ENCODE data around the gene C6orf47. TPM values are rescaled to one million over a fixed set of nuclear protein-coding genes. Genes with fewer than 3 reads are reported as not detected.
A peak's percentile ranks its signal among the peaks of the same experiment; 100 is the strongest.

Gene C6orf47
- total and polyA plus RNA-seq, 10 of the 15 experiments (the other 5 are each of a cell fraction or from before 2014, with no cell fraction given) = 0.16 to 20.4 (median 17.3) TPM; not detected in 1

DNA sequence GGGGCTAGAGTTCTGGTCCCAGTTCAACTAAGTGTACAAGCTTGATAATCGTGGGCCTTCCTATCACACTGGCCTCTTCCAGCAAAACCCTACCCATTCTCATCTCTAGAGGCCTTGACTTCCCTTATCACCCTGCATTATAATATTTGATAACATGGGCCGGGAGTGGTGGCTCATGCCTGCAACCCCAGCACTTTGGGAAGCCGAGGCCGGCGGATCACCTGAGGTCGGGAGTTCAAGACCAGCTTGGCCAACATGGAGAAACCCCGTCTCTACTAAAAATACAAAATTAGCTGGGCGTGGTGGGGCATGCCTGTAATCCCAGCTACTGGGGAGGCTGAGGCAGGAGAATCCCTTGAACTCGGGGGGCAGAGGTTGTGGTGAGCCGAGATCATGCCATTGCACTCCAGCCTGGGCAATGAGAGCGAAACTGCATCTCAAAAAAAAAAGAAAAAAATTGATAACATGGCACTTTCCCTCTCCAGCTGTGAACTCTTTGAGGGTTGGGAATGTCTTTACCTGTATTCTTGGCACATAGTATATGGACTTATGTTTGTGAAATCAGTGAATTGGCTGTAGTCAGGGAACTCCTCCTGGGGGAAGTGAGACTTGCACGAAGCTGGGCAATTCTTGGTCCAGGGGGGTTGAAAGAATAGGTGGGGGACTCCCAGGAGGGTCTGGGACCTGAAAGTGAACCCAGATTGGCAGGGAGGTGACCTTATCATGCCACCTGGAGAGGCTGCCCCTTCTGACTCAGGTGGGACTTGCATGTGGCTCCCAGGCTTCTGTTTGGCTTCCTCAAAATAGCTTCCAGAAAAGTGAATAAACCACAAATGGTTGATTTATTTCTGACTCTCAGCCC, 915 bp upstream of the C6orf47 start (continued):
- TF ChIP-seq POLR2AphosphoS2 (IDR thresholded peaks at IDR 0.05; ENCODE audit: low read depth, low read length) (no peak), BCL11A (IDR thresholded peaks at IDR 0.05; ENCODE audit: low read depth, low read length) (0 out of 2 replicates have a peak, but pooled peaks have one; percentile 10), MEF2A (IDR thresholded peaks at IDR 0.05; ENCODE audit: insufficient read depth, low read depth, low read length) (0 out of 2 replicates have a peak, but pooled peaks have one; percentile 38), BRCA1 (IDR thresholded peaks at IDR 0.05; ENCODE audit: low read depth, low read length) (no peak), RFX5 (IDR thresholded peaks at IDR 0.05; ENCODE audit: low read depth, low read length) (no peak), IKZF2 (IDR thresholded peaks at IDR 0.05) (peak in 1 of 2 experiments; percentile 13; a peak in 2 of 4 replicates), YY1 (IDR thresholded peaks at IDR 0.05; ENCODE audit: low read depth, low read length) (no peak), BACH1 (IDR thresholded peaks at IDR 0.05; ENCODE audit: borderline replicate concordance) (no peak), CREB1 (IDR thresholded peaks at IDR 0.05; ENCODE audit: low read depth) (no peak), SMARCA5 (IDR thresholded peaks at IDR 0.05) (0 out of 2 replicates have a peak, but pooled peaks have one; percentile 16), NR2F1 (conservative IDR thresholded peaks at IDR 0.05) (peak; percentile 64), EZH2 (IDR thresholded peaks at IDR 0.05; ENCODE audit: borderline replicate concordance, control insufficient read depth, low read depth, low read length) (no peak), MTA3 (IDR thresholded peaks at IDR 0.05; ENCODE audit: borderline replicate concordance, low read length) (no peak), RUNX3 (IDR thresholded peaks at IDR 0.05; ENCODE audit: low read length) (peak; percentile 72), RB1 (IDR thresholded peaks at IDR 0.05; ENCODE audit: borderline replicate concordance) (no peak)
